Activated T-cell treated with anti-CD3 and anti-CD28 coated beads for 1 hour (primary cell): ENCODE results near the gene RBP4.

Experiments used
- DNase-seq: peaks from one replicate; pipeline ENCODE4 v3.0.0-alpha.2; 2020; ENCODE audit warnings: low read depth

RBP4 gene

DNA sequence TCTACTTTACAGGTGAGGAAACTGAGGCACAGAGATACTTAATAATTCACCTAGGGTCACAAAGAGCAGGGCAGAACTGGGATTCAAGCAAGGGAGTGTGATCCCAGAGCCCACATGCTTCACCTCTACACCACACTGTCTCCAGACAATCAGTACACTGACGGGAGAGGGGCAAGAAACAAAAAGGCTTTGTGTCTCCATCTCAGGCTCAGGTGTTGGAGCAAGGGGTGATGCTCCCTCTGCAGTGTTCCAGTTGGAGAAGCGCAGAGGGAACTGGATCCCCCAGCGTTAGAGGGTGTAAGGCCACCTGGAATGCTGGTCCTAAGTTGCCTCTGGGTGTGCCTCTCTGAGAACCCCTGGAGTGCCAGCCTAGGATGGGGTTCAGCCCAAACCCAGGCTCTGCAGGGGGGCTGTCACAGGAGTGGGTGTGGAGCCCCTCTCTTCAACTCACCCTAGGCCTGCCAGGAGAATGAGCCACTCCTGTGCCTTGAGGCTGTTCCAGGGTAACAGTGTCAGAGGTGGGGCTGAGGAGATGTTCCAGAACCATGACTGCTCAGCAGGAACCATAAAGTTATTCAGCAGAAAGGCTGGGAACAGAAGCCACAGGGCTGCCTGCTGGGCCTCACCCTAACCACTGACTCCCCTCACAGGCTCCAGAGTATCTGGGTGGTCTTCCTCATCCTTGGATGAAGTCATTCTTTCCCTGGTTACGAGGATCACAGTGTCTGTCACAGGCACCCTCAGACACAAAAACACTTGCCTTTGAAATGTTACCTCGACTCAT lies 5.5 kb downstream of the RBP4 start:
- DNase-seq = no peak

DNA sequence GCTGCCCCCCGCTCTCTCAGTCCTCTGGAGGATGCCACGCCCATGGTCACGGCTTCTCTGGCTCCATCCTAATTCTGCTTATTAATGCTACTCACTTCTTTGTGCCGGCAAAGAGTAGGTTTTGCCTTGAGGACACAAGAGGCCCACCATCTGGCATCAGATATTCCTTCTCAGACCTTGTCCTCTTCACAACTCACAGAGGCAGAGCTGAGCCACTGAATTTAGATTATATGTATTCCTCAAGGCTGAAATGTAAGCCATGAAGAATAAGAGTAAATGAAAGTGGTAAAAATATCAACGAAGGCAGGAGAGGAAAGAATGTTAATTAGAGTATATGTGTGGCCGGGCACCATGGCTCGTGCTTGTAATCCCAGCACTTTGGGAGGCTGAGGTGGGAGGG lies 6.5 kb downstream of the RBP4 start:
- no peak for DNase-seq

GRCh38 chr10:93593749-93594148 lies 7.3 kb downstream of the RBP4 start:
- DNase-seq = no peak

DNA sequence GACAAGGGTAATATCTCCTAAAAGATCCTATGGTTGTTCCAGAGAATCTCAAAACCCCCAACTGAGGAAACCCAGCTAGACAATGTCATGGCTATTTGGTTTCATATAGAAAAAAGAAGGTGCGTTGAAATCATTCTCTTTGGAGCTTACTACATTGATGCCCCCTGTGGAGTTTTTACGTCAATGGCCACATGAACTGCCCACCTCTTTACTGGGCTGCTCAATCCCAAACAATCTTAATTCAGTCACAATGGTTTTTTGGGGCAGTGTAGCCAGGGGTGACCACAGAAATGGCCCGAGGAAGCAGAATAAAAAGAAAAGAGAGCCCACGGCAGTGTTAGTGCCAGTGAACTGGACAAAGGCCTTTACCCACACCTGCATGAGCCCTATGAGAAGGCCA lies 7.8 kb downstream of the RBP4 start:
- no peak for DNase-seq

DNA sequence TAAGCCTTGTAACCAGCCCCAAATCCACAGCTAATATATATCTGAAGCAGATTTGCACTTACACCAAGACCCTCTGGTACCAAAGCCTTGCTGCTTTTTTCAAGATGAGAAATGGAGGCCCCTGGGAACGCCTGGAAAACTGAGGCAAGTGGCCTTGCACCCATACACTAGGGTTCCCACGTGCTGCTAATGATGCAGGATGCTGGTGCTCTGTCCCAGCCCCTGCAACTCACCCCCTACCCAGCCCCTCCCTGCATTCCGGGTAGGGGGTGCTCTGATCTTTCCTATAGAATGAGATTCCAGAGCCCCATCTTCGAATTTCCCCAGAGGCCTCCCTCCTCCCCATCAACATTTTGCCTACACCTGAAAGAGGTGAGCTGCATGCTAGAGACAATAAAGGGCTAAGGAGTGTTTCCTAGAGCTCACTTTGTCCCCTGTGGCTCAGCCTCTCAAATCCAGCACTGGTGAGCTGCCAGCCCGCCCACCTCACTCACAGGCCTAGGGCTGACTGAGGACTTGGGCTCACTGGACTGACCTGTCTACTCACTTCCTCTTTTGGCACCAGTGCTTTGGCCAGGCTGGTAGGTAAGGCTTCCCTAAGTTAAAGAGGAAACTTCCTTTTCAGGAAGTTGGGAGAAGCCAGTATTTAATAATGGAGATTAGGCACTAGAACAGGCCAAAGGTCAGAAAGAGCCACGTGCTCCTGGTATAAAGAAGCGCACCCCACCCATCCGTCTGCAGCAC lies 9.8 kb downstream of the RBP4 start:
- no peak for DNase-seq

GRCh38 chr10:93590638-93591037 lies 10.4 kb downstream of the RBP4 start:
- DNase-seq = no peak

GRCh38 chr10:93589648-93590562 lies 11.1 kb downstream of the RBP4 start:
- DNase-seq = no peak

DNA sequence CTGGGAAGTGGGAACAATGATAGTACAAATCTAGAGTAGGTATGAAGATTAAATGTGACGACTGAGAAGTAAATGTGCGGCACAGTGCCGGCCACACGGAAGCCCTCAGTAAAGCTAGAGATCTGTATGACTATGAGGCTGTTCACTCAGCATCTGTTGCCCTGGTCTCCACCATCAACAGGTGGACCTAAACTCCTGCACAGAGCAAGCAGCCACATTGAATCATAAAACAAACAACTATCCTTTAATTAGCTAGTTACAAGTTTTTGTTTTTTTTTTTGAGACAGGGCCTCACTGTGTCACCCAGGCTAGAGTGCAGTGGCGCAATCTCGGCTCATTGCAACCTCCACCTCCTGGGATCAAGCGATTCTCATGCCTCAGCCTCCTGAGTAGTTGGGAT lies 16.6 kb downstream of the RBP4 start:
- DNase-seq = no peak

- DNase-seq = no peak
These were observed 20.2 kb downstream of the RBP4 start for GRCh38 chr10:93580828-93581227.

- no peak for DNase-seq
These were observed 20.9 kb downstream of the RBP4 start for GRCh38 chr10:93579985-93580711.

- no peak for DNase-seq
These were observed 21.9 kb downstream of the RBP4 start for GRCh38 chr10:93579089-93579488.

DNA sequence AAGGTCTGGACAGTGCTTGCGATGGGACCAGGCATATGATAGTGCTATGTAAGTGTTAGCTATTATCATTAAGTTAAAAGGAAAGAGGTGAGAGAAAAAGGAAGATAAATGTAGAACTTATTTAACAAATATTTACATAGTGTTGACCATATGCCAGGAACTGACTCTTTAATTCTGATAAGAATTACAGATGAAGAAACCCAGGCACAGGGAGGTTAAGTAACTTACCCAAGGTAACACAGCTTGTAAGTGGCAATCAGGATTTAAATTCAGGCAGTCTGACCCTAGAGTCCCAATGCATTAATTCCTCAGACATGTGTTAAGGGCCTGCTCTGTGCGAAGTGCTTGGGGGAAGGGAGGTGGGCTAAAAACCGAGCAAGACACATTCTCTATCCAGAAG lies 23.5 kb downstream of the RBP4 start:
- DNase-seq = no peak

DNA sequence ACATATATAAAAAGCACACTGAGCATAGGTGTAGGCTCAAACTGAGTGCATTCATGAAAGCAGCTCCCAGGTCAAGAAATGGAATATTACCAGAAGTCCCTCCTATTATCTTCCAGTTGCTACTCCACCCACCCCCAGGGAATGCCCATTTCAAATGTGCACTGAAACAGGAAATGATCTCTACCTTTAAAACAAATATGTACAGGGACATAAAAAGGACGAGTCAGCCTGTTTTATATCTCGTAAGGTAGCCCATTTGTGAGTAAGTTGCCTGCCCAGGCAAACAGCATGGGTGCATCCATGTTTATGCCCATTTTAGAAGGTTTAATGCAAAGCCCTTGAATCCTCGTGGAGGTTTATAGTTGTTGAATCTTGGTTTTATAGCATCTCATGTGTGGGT lies 24.1 kb downstream of the RBP4 start:
- DNase-seq = no peak

- no peak for DNase-seq
These were observed 27.1 kb downstream of the RBP4 start for GRCh38 chr10:93573924-93574323.

GRCh38 chr10:93573051-93573909 lies 27.8 kb downstream of the RBP4 start:
- no peak for DNase-seq

DNA sequence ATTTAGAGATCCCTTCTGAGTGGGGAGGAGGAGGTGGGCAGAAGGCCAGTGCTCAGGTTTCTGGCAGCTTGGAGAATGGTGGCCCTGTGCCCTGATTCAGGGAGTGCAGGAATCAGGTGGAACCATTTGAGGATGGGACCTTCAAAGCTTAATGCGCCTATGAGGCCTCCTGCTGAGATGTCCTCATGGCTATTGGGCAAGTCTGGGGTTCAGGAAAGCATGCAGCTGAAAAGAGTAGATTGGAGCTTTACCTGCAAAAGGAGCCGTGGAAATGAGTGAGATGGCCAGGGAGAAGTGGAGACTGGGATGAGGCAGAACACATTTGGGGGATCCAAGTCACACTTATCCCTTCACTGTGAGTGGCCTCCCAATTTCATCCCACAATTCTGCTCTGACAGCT lies 28.4 kb downstream of the RBP4 start:
- no peak for DNase-seq

- no peak for DNase-seq
These were observed 30.7 kb downstream of the RBP4 start for GRCh38 chr10:93570383-93570782.

DNA sequence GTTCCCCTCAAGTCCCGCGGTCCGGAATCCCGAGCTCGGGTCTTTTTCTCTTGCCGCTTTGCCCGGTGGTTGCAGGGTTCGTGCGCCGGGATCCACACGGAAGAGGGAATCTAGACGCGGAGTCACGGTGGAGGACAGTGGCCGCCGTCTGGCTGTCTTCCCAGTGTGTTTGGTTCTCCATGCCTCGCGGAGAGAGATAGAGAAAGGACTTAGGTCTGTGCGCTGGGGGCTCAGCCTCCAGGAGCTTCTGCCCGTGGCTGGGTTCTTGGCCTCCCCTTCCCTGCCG lies 33.0 kb downstream of the RBP4 start:
- DNase-seq = no peak

DNA sequence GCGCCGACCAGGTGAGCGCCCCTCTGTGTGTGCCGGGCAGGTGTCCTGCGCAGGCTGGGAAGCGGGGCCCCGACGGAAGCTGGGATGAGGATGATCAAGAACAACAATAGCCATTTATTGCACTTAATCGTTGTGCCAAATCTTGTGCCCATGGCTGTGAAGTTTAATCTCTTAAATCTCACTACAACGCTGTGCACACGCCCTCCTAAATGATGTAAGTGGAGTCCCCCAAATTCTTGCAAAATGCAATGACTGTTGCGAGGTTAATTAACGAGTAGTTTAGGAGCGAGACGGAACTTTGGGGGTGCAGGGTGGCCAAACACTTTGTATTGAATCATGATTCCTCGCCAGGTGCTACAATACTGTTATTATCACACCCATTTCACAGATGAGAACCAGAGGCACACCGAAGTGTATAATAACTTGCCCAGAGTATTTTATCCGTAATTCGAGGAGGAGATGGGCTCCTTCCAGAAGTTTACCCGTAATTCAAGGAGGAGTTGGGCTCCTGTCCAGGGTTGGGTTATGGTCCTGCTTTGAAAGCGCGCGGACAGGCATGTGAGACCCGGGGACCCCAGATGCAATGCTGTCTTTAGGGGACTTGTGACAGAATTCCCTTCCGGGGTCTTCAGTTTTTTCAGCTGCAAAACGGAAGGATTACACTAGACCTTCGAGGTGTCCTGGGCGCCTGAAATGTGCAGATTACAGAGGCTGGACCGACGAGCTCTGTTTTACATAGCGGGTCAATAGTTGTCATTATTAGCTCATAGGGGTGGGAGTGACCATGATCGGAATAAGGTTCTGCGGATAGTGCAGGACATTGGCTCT lies 33.5 kb downstream of the RBP4 start:
- DNase-seq = no peak
